SK-N-SH treated with all-trans-retinoic acid at 6 μM for 48 hours (cell line): ENCODE data around the gene ACTL6B.

Experiments used
- ATAC-seq: fragments of 200-7000 bp; cut with Tn5 transposase; 3 replicates; pipeline ENCODE4 v1.9.1; 2020; ENCODE audit warnings: mild to moderate bottlenecking, moderate library complexity
- BACH2 ChIP-seq: fragments of 250-450 bp; sonication (Bioruptor Pico); IDR thresholded peaks from 2 replicates; pipeline ENCODE4 v1.9.0; 2021; ENCODE audit warnings: mild to moderate bottlenecking, borderline replicate concordance
- CREB5 ChIP-seq: fragments of 250-450 bp; sonication (Bioruptor Pico); IDR thresholded peaks from 2 replicates; pipeline ENCODE4 v1.5.1; 2020; ENCODE audit warnings: low read depth, mild to moderate bottlenecking, moderate library complexity
- CSRNP3 ChIP-seq: fragments of 250-450 bp; sonication (Bioruptor Pico); IDR thresholded peaks from 2 replicates; pipeline ENCODE4 v1.5.1; 2021; ENCODE audit warnings: mild to moderate bottlenecking, moderate library complexity
- PATZ1 ChIP-seq: fragments of 250-450 bp; sonication (Bioruptor Pico); IDR thresholded peaks from 2 replicates; pipeline ENCODE4 v1.8.0; 2020; ENCODE audit warnings: mild to moderate bottlenecking, moderate library complexity, borderline replicate concordance
- PPARA ChIP-seq: fragments of 250-450 bp; sonication (Bioruptor Pico); IDR thresholded peaks from 2 replicates; pipeline ENCODE4 v1.5.0; 2020; ENCODE audit warnings: mild to moderate bottlenecking, borderline replicate concordance
- RARB ChIP-seq: fragments of 250-450 bp; sonication (Bioruptor Pico); IDR thresholded peaks from 2 replicates; pipeline ENCODE4 v1.8.0; 2021; ENCODE audit warnings: mild to moderate bottlenecking, moderate library complexity
- TOX ChIP-seq: fragments of 250-450 bp; sonication (Bioruptor Pico); IDR thresholded peaks from 2 replicates; pipeline ENCODE4 v1.8.0; 2021; ENCODE audit warnings: mild to moderate bottlenecking, moderate library complexity, borderline replicate concordance
- TSHZ2 ChIP-seq: fragments of 250-450 bp; sonication (Bioruptor Pico); IDR thresholded peaks from 2 replicates; pipeline ENCODE4 v1.5.0; 2020; ENCODE audit warnings: mild to moderate bottlenecking, moderate library complexity
- ZC3H10 ChIP-seq: fragments of 250-450 bp; sonication (Bioruptor Pico); IDR thresholded peaks from 2 replicates; pipeline ENCODE4 v1.5.1; 2021; ENCODE audit warnings: mild to moderate bottlenecking, moderate library complexity
- ZFP3 ChIP-seq: fragments of 250-450 bp; sonication (Bioruptor Pico); IDR thresholded peaks from 2 replicates; pipeline ENCODE4 v1.5.0; 2020; ENCODE audit warnings: mild to moderate bottlenecking, moderate library complexity
- ZFP30 ChIP-seq: fragments of 450-650 bp; formaldehyde crosslinking; IDR thresholded peaks from 2 replicates; pipeline ENCODE4 v1.5.0; 2022; ENCODE audit warnings: mild to moderate bottlenecking, moderate library complexity
- ZNF8 ChIP-seq: fragments of 450-650 bp; formaldehyde crosslinking; IDR thresholded peaks from 2 replicates; pipeline ENCODE4 v1.5.0; 2020; ENCODE audit warnings: mild to moderate bottlenecking, moderate library complexity

ACTL6B gene

GRCh38 chr7:100654908-100655831 is 1.1 kb downstream of the ACTL6B start (continued):
- TF ChIP-seq PATZ1 (CRISPR knock-in tag) (no peak), PPARA (CRISPR knock-in tag) (no peak), ZFP30 (CRISPR knock-in tag) (no peak), BACH2 (CRISPR knock-in tag) (no peak)

GRCh38 chr7:100649826-100650565 is 6.3 kb downstream of the ACTL6B start:
- TF ChIP-seq ZC3H10 (CRISPR knock-in tag) (no peak), PPARA (CRISPR knock-in tag) (no peak), RARB (no peak), ZNF8 (CRISPR knock-in tag) (no peak)
- no peak for ATAC-seq

GRCh38 chr7:100642534-100642907 is 13.7 kb downstream of the ACTL6B start:
- ATAC-seq = peak; percentile 36; the same call in 2 of the 3 replicates
- no peak for TF ChIP-seq CSRNP3

GRCh38 chr7:100641860-100642533 is 14.3 kb downstream of the ACTL6B start:
- ATAC-seq = no peak
- TF ChIP-seq CREB5 (CRISPR knock-in tag) (no peak), ZFP3 (CRISPR knock-in tag) (no peak), TSHZ2 (CRISPR knock-in tag) (no peak), ZC3H10 (CRISPR knock-in tag) (no peak)
- TF ChIP-seq, all 23 proteins: peak for 0

GRCh38 chr7:100641463-100641859 is 14.8 kb downstream of the ACTL6B start, which contains the start of gene TFR2:
TFR2 (minus strand) TSS chr7:100641552; CDS start chr7:100641509, 43 bp downstream.
- TF ChIP-seq CREB5 (CRISPR knock-in tag) = no peak
- no peak for TF ChIP-seq TOX (CRISPR knock-in tag)
- no peak for ATAC-seq
